SHP77 treated with DMSO at 0.1 percent for 48 hours (cell line): ENCODE measurements around the gene PTPRJ.

Experiments used
- DNase-seq: peaks from one replicate; lab custom pipeline; 2025; lab: John Stamatoyannopoulos, UW

Gene PTPRJ

DNA sequence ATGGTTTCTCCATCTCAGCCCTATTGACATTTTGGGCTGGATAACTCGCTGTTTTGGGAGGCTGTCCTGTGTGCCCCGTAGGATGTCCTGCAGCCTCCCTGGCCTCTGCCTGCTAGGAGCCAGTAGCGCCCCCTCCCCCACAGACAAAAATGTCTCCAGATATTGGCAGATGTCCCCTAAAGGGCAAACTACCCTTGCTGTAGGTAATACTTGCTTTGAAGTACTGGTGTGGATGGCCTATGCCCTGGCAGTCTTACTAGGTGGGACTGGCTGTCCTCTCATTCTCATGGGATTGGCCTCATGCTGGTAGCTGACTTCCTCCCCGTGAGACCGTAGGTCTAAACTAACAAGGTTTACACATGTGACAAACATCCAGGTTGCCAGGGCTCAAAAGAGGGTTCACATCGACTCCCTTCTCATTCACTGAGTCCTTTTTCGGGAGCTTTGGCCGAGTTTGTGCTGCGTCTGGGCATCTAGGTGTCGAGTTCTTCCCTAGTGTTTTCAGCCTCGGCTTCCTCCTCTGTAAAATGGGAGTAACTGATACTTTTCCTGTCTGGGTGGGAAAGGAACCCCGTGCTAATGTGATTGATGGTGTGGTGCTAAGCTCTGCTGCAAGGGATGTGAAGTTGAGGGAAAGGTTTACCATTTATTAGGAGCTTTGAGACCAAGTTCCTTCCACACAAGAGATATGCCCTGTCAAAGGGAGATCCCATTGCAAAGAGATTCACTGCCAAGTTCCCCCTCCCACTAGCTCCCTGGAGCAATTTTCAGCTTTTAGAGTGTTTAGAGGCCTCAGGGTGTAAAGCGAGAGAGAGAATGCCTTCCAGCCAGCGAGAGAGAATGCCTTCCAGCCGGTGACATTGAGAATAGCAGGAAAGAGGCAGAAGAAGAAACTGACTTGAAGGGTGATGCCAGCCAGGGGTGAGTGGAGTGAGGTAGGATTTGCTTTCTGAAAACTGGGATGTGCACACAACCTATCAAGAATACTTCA is 17.0 kb downstream of the PTPRJ start:
- no peak for DNase-seq

DNA sequence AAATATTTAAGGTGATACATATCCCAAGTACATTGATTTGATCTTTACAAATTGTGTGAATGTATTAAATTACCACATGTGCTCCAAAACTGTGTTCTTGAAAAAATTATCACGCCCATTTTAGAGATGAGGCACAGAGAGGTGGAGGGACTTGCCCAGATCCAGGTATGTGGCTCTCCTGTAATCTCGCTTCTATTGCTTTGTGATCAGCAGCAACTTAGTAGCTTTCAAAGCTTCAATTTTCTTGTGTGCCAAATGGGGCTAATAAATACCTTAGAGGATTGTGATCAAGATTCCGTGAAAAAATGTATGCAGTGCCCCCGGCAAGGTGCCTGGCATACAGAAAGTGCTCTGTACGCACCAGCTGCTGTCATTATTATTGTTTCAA is 18.0 kb downstream of the PTPRJ start:
- DNase-seq, result no peak

DNA sequence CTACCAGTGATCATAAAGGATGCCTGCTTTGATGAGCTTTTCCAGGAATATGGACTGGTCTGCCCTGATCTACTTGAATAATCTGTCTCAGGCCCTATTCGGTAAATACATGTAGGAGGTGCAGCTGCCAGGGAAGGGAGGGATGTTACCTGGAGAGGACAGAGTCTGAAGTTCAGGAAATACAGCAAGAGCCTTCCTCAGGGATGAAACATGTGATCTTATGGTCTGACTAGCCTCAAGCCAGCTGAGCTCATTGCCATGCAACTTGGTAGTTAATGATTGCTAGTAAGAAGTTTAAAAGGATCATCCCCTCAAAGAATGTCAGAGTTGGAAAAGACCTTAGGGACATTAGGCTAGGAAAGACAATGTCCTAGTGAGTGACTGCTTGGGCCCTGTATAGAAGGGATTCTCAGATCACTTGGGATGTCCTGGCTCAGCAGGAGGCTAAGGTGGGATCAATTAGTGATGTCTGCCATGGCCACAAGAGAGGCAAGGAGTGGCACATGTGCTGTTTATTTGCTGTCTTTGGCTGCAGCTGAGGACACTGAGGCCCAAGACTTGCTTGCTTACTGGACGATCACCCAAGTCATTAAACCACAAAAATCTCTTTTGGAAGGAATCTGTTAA is 18.5 kb downstream of the PTPRJ start:
- no peak for DNase-seq

DNA sequence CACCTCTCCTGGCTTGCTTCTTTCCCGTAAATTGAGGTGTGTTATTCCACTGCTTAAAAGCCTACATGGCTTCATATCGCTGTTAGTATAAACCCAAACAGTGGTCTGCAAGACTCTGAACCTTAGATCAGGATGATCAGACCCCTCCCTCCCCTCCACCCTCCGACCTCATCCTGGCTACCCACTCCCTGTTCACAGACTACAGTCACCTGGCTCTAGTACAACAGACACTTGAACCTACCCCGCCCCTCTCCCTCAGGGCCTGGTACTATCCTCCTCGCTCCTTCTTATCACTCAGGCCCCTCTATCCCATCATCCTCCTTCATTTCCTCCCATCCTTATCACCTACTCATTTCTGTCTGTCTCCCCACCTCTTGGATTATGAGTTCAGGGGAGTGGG is 20.1 kb downstream of the PTPRJ start:
- no peak for DNase-seq

DNA sequence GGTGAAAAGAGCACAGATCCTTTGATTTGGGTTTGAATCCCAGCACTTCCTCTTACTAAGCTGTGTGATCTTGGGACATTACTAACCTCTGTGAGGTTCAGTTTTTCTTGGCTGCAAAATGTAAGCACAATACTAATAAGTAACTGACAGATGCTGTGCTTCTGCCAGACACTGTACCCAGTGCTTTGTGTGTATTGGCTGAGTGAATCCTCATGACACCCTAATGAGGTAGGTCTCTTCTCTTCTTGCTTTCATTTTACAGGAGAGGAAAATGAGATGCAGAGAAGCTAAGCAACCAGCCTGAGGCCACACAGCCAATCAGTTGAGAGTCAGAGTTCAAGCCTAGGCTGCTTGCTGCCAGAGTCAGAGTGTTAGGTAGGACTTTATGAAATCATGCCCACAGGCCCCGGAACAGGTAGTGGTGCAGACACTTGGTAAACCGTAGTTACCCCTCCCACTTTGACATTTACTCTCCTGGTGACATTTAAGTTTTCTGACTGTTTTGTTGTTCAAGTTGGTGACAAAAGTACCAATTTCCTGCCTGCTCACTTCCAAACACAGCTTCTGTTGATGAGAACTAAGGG is 21.2 kb downstream of the PTPRJ start:
- peak; percentile 22 for DNase-seq

DNA sequence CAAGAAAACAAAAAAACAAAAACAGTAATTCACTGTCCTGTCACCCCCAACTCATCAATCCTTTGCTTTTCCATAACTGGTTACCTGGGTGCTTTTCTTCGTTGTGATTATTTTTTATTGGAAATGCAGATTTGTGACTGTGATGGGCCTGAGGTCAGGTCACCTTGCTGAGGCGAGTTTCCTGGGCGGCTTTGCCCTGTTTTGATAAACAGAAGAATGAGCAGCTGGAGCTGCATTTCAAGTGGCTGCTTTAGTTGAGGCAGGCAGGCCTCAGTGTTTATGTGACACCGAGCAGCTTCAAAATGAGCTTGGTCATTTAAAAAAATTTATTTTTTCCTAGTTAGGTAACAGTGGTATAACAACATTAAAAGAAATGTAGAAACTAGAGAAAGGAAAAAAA is 22.2 kb downstream of the PTPRJ start:
- peak; percentile 23 for DNase-seq

DNA sequence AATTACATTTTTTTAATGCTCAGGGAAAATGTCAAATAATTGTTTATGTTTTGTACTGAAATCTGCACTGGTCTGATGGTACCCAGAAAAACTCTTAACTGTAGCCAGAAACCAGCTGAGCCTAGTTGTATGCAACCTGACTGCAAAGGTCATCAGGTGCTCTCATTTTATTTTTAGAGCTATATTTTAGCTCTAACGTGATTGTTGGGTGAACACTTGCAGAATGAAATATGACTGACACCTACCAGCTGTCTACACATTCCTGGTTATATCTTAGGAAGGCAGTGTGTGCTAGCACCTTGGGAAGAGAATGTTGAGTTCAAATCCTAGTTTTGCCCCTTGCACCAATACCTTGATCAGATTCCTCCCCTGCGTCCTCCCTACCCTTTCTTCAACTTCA is 23.6 kb downstream of the PTPRJ start:
- DNase-seq, result peak; percentile 86

DNA sequence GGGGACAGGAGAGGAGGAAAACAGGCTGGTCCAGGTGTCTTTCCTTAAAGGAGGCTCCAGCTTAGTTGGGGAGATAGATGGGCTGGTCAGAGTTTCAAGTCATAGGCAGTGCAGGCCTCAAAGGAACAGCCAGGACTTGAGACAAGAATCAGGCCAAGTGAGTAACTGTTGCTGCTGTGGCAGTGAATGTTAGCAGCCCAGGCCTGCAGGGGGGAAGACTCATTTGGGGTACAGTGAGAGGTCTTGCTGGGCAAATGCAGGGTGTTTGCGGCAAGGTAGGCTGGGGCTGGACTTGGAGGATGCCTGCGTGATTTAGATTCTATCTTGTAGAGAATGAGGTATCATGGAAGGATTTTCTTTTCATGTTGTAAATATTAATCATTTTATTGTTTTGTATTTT is 24.1 kb downstream of the PTPRJ start:
- DNase-seq, result no peak

DNA sequence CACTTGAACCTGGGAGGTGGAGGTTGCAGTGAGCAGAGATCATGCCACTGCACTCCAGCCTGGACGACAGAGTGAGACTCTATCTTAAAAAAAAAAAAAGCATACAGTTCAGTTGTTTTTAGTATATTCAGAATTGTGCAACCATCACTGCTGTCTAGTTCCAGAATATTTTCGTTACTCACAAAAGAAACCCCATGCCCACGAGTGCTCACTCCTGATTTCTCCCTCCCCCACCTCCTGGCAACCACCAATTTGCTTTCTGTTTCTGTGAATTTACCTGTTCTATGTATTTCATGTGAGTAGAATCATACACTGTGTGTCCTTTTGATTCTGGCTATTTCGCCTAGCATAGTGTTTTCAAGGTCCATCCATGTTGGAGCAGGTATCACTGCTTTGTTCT is 24.8 kb downstream of the PTPRJ start:
- DNase-seq, result no peak

DNA sequence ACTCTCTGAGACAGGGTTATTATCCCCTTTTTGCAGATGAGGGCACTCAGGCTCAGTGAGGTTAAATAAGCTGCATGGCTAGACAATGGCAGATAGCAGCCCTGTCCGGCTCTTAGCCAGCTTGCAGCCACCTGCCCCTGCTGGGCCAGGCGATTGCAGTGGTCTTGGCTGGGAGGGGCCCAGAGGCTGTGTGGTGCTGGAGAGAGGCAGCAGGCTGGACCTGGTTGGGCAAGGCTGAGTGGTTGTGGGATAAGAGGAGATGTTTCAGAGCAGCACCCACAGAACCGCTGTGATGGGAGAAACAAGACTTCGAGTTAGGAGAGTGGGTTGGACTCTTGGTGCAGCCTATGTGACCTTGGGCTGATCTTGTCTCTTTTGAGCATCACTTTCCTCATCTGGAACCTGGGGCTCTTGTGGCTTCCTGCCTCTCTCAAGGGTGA is 25.5 kb downstream of the PTPRJ start:
- DNase-seq, result peak; percentile 58

DNA sequence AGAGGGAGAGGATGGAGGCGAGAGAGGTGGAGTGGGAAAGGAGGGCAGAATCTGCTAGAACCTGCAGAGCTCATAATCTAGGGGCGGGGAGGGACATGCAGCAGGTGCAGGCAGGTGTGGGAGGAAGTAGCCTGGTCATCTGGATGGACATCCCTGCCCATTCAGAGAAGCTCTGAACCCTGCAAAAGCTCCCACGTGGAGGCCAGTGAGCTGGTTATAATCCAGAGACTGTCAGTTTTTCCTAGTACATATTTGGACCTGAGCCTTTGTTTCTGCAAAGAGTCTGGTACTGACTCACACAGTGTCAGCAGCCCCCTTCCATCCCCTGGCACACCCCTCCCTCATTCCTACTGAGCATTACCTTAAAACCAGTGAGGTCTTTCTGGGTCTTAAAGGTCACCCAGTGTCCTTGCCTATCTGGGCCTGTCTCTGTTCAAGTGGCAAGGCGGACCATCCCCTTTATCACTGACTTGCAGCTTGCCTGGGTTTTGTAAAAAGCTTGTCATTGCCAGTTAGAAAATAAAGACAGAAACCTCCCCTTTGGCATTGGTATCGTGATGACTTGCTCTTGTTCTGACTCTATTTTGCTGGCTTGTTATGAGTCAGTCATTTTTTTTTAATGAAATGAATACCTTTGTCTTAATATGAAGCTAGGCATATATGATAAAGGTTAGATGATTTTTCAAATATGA is 26.1 kb downstream of the PTPRJ start:
- DNase-seq, result no peak

DNA sequence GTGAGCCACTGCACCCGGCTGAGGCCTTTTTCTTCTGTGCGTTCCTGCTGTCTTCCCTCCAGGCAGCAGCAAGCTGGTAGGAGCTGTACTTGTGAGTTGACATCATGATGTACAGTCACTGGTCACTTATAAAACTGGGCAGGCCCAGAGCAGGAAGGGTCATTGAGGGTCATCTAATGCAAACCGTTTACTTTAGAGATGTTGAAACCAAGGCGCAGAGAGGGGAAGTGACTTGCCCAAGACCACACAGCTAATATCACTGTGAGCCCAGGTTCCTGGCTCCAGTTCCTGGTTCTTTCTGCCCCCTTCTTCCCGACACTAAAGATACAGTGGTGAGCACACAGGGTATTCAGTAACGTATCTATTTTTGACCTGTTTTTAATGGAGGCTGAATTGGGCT is 27.3 kb downstream of the PTPRJ start:
- no peak for DNase-seq

DNA sequence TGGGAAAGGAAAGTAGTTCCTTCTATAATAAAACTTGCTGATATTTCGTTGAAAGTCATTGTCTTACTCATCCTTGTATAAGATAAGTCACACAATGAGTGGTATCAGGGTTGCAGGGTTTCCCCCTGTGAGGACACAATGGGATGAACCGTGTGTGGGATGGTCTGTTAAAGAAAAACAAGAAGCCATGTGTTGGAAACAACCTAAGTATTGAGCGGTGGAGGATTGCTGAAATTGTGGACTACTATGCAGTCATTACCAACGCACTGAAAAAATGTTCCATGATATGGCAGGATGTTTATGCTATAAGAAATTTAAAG is 28.6 kb downstream of the PTPRJ start:
- DNase-seq, result no peak

DNA sequence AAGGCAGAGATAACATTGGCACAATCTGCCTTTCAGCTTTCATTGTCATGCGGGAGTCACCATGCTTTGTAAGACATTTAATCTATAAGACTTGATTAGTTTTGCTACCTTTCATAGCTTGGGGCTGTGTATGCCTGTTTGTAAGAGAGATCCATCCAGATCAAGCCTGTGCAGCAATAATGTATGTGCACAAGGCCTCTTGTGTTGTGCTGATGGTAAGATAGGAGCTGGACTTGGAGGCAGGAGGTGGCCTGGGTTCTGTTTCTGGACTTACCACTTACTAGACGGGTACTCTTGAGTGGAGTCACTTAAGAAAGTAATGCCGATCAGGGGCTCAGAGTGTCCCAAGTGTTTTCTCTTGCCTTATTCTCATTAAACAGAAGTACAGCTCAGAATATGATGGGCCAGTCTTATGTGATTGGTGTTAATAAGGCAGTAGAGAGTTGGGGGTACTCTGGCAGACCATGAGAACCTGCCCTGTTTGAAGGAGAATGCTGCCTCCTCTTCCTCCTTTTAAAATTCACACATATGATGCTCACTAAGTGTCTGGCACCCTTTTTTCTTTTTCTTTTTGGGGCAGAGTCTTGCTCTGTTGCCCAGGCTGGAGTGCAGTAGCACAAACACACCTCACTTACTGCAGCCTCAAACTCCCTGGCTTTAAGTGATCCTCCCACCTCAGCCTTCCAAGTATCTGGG is 30.9 kb downstream of the PTPRJ start:
- DNase-seq, result no peak

DNA sequence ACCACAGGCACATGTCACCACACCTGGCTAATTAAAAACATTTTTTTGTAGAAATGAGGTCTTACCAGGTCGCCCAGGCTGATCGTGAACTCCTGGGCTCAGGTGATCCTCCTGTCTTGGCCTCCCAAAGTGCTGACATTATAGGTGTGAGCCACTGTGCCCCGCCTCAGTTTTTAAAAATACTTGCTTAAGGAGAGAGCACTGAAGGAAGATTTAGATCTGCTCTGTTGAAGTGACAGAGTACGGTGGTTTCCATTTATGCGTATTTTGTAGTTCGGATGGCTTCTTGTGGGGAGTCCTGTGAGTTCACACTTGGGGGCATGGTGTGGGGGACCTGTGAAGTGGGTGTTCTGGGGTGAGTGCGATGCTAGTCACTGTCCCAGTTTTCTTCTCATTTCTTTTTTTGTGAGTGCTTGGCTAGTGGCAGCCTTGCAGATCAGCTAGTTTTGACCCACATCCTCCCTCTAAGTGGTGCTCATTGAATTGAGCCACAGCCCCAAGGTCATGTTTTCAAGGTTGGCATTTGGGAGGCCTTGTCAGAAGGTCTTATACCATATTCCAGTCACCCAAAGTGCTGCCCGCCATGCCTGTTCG is 31.5 kb downstream of the PTPRJ start:
- no peak for DNase-seq

DNA sequence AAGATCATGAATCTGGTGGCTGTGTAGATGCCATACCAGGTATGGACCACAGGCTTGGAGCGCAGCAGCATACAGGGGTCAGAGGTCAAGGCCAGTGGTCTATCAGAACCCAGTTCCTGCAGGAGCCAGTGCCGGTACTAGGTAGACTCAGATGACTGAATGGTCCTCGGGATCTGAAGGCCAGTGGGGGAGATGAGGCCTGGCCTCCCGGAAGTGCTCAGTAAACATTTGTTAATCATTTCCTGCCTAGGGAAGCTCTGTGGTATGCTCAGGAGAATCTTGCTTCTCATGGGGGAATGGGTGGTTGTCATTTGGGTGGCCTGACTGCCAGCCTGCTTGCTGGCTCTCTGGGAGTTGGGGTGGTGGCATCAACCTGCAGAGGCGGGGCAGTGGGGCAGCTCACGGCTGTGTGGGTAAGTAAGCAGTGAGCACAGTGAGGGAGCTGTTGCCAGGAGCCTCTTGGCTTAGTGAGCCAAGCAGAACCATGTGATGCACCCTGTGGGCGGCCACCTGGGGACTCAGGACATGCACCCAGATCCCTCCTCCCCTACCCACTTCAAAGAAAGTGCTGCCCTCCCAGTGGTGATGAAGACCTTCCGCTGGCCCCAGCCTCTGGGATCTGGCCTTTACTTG is 33.0 kb downstream of the PTPRJ start:
- DNase-seq, result no peak

DNA sequence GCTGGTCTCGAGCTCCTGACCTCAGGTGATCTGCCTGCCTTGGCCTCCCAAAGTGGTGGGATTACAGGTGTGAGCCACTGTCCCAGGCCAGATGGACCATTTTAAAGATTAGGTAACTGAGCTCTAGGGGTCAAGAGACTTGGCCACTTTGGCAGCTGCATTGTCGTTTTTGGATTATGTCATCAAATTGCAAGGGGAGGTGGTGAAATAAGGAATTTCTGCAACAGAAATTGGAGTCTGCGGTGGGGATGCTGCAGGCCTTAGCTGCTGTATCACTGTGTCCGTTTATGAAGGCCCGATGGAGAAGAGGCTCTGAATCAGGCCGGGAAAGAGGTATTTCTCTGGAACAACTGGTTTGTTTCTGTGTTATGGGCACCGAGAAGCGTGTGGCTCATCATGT is 34.6 kb downstream of the PTPRJ start:
- DNase-seq, result no peak

DNA sequence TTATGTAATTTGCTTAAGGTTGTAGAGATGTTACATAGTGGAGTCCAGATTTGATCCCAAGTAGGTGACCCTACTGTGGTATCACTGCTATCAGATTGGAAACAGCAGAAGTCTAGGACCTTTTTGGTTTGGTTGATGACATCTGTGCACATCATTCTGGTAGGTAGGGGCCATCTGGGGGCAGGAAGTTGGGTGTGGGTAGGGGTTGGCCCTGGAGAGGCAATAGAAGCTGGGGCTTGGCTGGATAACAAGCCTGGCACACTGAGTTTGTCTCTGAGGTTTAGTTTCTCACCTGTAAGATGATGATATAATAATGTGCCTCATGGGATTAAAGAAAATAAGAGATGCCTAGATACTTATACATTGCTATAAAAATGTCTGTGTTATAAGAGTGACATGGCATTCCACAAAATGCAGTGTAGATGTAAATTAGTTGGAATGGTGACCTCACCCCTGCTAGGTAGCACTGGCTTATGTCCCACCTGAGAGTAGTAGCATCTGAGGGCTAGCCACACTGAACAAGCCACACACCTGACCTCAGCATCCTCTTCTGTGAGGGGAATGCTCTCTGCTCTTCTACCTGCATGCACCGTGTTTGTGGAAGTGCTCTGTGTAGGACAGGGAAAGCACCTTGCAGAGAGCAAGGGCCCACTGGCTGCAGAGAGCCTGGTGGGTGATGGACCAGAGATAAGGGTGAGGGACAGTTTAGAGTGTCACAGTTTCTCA is 36.9 kb downstream of the PTPRJ start:
- no peak for DNase-seq

DNA sequence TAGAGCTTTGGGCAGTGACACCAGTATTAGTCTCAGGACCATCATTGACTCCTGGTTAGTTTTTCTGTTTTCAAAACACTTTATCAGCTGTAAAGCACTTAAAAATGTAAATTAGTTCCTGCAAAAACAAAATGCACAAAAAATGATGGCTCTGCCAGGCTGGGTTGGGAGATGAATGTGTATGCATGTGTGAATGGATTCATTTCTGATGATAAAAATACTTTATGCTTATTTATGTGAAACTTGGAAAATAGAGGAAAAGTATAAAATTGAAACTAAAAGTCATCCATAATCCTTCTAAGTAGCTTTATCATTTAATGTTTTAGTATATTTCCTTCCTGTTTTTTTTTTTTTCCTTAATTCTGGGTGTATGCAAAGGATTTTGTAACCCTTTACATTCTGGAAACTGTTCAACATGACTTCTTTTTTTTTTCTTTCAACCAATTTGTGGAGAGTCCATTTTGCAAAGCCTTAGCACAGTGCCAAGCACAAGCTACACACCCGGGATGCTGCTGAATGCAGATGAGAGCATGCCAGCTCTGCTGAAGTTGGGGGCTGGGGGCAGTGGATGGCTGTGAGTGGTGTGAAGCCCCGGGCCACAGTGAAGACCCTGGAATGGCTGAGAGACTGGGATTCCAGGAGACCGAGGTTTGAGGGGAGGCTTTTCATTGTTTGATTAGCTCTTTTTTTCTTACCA is 37.6 kb downstream of the PTPRJ start:
- DNase-seq, result no peak
